Muscle layer of duodenum (tissue), 2 donors: ENCODE data around the gene SLC27A3.
"Not testable (repeated sequence)": the region's sequence is repeated elsewhere in the genome, so short reads cannot be mapped to it uniquely, and the experiment has no call there.

Experiments
- H3K27ac ChIP-seq: one replicate; pipeline ENCODE4 v1.7.0; 2013; ENCODE audit warnings: mild to moderate bottlenecking, low read length
- H3K27me3 ChIP-seq: one replicate; pipeline ENCODE4 v1.7.0; 2013; ENCODE audit warnings: low read depth, mild to moderate bottlenecking, control low read depth, low read length
- H3K36me3 ChIP-seq, 2 donors: one replicate each; pipeline ENCODE4 v1.7.0; 2013; ENCODE audit warnings: low read length in 2 of 2, control low read depth in 1 of 2, mild to moderate bottlenecking in 1 of 2; ENCODE audit not compliant: insufficient read depth in 2 of 2, control insufficient read depth in 1 of 2
- H3K4me1 ChIP-seq, 2 donors: one replicate each; pipeline ENCODE4 v1.7.0; 2013; ENCODE audit warnings: low read length in 2 of 2, mild to moderate bottlenecking in 2 of 2, control low read depth in 1 of 2, moderate library complexity in 1 of 2; ENCODE audit not compliant: insufficient read depth in 2 of 2, control insufficient read depth in 1 of 2
- H3K4me3 ChIP-seq, 2 donors: one replicate each; pipeline ENCODE4 v1.7.0; 2013; ENCODE audit warnings: low read length in 2 of 2, low read depth in 1 of 2, mild to moderate bottlenecking in 1 of 2
- H3K9me3 ChIP-seq, 2 donors: one replicate each; pipeline ENCODE4 v1.7.0; 2013; ENCODE audit warnings: low read length in 2 of 2, control low read depth in 1 of 2, mild to moderate bottlenecking in 1 of 2; ENCODE audit not compliant: control insufficient read depth in 1 of 2
- donor health status: healthy.

The SLC27A3 gene

DNA sequence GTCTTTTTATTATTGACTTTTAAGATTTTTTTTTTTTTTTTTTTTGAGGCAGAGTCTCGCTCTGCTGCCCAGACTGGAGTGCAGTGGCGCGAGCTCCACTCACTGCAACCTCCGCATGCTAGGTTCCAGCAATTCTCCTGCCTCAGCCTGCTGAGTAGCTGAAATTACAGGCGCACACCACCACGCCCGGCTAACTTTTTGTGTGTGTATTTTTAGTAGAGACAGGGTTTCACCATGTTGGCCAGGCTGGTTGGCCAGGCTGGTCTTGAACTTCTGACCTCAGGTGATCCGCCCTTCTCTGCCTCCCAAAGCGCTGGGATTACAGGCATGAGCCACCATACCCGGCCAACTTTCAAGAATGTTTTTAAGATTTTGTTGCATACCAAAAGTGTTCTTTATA, 8.5 kb upstream of the SLC27A3 start:
- not testable (repeated sequence) for H3K9me3 ChIP-seq, H3K27me3 ChIP-seq, H3K4me1 ChIP-seq, H3K4me3 ChIP-seq, H3K27ac ChIP-seq
- peaks cover 59 to 80% of the 10 kb centered on the region in 2 donors for H3K36me3 ChIP-seq

DNA sequence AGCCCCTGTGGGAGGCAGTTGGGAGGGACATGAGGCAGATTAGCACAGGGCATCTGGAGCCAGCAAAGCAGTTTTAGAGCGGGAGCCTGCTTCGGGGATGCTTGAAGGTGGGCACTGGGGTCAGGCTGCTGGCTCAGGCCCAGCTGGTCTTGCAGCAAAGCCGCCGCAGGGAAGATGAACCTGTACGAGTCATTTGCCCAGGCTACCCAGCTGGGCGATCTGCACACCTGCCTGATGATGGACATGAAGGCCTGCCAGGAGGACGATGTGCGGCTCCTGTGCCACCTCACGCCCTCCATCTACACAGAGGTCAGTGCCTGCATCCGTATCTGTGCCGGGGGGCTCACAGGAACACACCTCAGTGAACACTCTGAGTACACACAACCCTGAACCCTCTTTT, 7.7 kb upstream of the SLC27A3 start:
- H3K36me3 ChIP-seq = peaks cover 55 to 85% of the 10 kb centered on the region in 2 donors
- H3K27ac ChIP-seq = no peak overlapping the region
- H3K4me1 ChIP-seq = peaks cover 0 to 3% of the 10 kb centered on the region in 2 donors
- no peaks in the 10 kb centered on the region for H3K9me3 ChIP-seq
- no peaks in the 10 kb centered on the region for H3K27me3 ChIP-seq
- no peak overlapping the region for H3K4me3 ChIP-seq

DNA sequence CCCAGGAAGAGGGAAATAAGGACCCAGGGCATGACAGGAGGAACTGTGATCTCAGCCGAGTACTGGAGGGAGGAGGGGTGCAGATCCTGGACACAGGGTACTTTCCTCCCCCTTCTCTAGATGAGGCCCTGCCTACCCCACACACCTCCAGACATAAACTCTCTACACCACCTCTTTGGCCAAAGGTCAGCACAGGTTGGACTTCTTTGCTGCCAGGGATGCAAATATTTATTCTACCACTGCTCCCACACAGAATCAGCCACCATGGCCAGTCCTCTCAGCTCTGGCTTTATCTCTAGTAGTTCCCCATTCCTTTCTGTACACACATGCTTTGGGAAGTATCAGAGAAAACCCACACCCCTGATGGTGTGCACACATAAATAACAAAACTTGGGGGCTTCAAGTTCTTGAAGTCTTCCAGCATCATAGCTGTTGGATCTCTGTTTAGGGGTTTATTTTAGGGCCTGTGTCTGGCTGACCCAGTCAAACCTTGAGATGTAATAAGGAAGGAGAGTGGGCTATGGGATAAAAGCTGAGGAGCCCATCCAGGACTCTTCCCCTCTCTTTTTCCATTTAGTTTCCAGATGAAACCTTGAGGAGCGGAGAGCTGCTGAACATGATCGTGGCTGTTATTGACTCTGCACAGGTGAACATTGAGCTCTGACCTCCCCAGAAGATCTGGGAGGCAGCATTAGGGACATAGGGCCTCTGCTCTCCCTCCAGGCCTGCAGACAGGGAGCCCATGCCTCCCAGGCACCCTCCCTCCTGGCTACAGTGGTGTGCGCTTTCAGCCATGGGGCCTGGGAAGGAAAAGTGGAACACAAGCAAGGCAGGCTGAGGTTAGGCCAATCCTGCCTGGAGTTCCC, 6.7 kb upstream of the SLC27A3 start:
- no peak overlapping the region for H3K4me3 ChIP-seq
- no peak overlapping the region for H3K27ac ChIP-seq
- H3K27me3 ChIP-seq = no peaks in the 10 kb centered on the region
- H3K9me3 ChIP-seq = no peaks in the 10 kb centered on the region
- peaks cover 0 to 8% of the 10 kb centered on the region in 2 donors for H3K4me1 ChIP-seq
- H3K36me3 ChIP-seq = peaks cover 53 to 83% of the 10 kb centered on the region in 2 donors

DNA sequence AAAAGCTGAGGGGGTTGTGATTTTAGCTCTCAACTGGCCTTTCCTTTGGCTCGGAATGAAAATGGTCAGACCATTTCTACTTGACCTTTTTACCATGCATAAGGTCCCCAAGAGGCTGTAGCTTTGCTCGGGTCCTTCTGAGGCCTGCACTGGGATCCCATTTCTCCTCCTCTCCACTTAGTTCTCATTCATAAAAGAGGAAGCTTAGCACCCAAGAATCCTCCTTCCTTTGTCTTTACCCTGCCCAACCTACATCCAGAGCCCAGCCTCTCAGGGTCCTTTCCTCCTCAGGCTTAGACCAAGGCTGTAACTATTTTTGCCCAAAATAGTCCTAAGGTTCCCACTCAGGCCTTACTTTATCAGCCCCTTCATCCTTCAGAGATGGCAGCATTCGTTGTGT, 6.0 kb upstream of the SLC27A3 start:
- Histone ChIP-seq H3K4me3 (no peak overlapping the region), H3K9me3 (no peaks in the 10 kb centered on the region), H3K27ac (no peak overlapping the region), H3K4me1 (peaks cover under 1 to 11% of the 10 kb centered on the region in 2 donors), H3K36me3 (peaks cover 50 to 76% of the 10 kb centered on the region in 2 donors), H3K27me3 (no peaks in the 10 kb centered on the region)

DNA sequence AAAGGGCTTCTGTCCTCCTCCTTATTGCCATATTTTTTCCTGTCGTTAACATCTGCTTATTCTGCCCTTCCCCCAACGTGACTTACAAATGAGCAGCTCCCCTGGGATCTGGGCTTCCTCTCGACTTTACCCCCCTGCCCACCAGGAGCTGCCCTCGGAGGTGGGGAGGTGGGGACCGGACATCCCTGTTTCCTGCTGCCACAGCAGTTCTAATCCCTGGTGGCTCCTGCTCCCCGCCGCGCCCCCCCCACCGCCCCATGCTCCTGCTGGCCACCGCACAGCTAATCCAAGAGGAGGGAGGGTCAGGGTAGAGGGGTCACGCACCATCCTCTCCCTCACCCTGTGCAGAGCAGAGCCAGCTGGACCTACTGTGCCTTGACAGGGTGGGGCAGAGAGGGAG, 4.4 kb upstream of the SLC27A3 start:
- Histone ChIP-seq H3K4me1 (peaks cover 7 to 19% of the 10 kb centered on the region in 2 donors), H3K27ac (no peak overlapping the region), H3K36me3 (peaks cover 41 to 65% of the 10 kb centered on the region in 2 donors), H3K4me3 (no peak overlapping the region), H3K27me3 (no peaks in the 10 kb centered on the region), H3K9me3 (no peaks in the 10 kb centered on the region)

DNA sequence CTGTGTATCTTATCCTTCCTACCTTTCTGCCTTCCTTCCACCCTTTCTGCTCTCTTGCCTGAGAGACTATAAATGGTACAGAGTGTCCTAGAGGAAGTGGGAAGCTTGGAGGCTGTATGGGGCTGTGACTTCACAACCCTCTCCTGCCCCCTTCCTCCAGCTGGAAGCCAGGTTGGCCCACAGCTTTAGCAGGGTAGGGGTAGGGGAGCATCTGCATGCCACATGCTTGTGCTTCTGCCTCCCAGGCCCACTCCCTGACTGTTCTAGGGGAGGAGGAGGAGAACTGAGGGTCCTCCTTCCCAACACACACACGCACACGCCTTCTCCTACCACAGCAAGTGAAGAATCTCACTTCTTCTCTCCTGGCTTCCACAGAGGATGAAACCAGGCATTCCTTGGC, 3.9 kb upstream of the SLC27A3 start:
- Histone ChIP-seq H3K4me1 (peaks cover 8 to 22% of the 10 kb centered on the region in 2 donors), H3K9me3 (no peaks in the 10 kb centered on the region), H3K36me3 (peaks cover 41 to 65% of the 10 kb centered on the region in 2 donors), H3K4me3 (no peak overlapping the region), H3K27me3 (no peaks in the 10 kb centered on the region), H3K27ac (no peak overlapping the region)

DNA sequence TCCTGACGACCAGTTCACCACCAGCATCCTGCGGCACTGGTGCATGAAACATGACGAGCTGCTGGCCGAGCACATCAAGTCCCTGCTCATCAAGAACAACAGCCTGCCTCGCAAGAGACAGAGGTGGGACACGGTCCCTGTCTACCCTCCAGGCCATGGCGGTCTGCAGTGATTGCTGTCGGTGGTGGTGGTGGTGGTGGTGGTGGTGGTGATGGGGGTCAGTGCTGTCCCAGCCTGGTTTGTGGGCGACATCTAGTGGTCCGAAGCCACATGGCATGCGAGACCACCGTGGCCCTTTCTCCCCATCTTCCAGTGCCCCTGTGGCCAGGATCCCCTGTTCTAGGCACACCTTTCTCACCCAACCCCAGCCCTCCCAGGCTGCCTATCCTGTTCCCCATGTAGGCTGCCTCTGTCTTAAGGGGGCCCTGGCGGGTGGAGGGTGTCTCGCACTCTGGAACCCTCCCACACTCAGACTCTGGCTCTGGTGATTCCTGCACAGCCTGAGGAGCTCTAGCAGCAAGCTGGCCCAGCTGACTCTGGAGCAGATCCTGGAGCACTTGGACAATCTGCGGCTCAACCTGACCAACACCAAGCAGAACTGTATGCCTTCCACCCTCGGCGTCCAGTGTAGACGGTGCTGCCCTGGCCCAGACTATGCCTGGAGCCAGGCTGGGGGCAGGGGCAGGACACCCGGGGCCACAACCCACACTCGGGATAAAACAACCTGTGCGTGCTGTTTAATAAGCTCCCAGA, 3.2 kb upstream of the SLC27A3 start:
- Histone ChIP-seq H3K4me3 (no peak overlapping the region), H3K27me3 (no peaks in the 10 kb centered on the region), H3K9me3 (no peaks in the 10 kb centered on the region), H3K36me3 (peaks cover 41 to 62% of the 10 kb centered on the region in 2 donors), H3K27ac (no peak overlapping the region), H3K4me1 (peaks cover 16 to 30% of the 10 kb centered on the region in 2 donors)

DNA sequence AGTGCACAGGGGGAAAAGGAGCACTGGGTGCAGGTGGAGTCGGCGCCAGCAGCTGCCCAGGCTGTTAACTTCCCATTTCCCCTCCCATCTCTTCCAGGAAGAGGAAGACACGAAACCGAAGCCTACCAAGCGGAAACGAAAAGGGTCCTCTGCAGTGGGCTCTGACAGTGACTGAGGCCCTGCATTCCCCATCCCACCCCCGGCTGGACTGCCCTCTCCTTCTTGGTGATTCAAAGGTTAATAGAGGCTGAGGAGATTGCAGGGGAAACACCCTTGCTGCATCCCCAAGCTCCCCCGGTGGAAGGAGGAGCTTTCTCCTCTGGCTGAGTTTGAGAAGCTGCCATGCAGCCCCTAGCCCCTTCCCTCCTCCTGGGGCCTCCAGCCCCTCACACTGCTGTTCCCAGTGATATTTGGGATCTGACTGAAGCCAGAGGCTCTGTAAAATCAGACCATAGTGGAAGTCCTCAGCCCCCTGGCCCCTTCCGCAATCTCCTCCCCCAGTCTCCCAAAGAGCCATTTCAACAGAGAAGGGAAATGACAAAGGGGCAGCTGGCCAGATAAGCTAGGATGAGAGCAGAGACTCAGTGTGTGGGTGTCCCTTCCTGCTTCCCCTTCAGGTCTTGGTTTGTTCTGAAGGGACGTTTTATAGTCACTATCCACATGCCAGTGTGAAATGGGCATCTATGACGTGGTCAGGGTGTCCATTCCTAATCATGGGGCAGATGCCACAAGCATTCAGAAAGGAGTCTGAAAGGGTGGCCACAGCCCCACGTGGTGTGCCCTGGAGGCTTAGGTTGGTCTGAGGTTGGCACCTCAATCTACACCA, 1.9 kb upstream of the SLC27A3 start:
- Histone ChIP-seq H3K4me1 (peaks cover 16 to 43% of the 10 kb centered on the region in 2 donors), H3K27me3 (no peaks in the 10 kb centered on the region), H3K27ac (peak overlapping the region; percentile 11), H3K9me3 (no peaks in the 10 kb centered on the region), H3K4me3 (no peak overlapping the region), H3K36me3 (peaks cover 29 to 50% of the 10 kb centered on the region in 2 donors)

DNA sequence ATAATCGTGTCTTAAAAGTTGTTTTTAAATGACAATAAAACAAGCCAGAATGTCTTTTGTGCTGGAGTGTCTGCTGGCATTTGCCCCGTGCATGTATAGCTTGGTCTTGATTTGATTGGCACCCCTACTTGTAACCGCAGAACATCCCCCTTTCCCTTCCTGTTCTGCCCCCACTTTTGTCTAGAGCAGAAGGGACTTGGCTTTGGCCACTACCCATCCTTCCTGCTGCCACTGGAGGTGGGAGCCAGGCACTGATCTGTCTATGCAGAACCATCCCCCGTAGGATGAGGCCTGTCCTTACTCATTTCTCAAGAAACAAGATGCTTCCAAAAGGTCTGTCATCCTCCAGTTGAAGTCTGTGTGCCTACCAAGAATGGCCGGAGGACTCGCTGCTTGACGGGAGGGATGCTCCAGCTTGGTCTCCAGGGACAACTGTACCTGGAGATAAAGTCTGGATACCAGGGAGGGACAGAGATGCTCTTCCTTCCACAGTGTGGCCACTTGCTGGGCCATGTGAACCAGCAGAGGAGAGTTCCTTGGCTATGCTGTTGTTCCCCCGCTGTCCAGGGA, 1.1 kb upstream of the SLC27A3 start:
- H3K4me3 ChIP-seq = peak overlapping the region in 1 of 2 donors; percentile 83
- no peak overlapping the region for H3K27ac ChIP-seq
- no peaks in the 10 kb centered on the region for H3K9me3 ChIP-seq
- peaks cover 16 to 44% of the 10 kb centered on the region in 2 donors for H3K4me1 ChIP-seq
- no peaks in the 10 kb centered on the region for H3K27me3 ChIP-seq
- peaks cover 27 to 42% of the 10 kb centered on the region in 2 donors for H3K36me3 ChIP-seq

DNA sequence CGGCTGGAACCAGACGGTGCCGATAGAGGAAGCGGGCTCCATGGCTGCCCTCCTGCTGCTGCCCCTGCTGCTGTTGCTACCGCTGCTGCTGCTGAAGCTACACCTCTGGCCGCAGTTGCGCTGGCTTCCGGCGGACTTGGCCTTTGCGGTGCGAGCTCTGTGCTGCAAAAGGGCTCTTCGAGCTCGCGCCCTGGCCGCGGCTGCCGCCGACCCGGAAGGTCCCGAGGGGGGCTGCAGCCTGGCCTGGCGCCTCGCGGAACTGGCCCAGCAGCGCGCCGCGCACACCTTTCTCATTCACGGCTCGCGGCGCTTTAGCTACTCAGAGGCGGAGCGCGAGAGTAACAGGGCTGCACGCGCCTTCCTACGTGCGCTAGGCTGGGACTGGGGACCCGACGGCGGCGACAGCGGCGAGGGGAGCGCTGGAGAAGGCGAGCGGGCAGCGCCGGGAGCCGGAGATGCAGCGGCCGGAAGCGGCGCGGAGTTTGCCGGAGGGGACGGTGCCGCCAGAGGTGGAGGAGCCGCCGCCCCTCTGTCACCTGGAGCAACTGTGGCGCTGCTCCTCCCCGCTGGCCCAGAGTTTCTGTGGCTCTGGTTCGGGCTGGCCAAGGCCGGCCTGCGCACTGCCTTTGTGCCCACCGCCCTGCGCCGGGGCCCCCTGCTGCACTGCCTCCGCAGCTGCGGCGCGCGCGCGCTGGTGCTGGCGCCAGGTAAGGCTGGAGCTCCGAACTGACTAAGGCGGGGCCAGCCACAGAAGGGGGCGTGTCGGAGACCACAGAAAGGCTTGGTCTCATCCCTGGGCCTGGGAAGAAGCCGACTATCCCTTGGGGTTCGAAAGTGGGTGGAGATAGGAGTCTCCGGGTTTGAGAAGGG, 486 bp downstream of the SLC27A3 start:
- H3K27me3 ChIP-seq = no peaks in the 10 kb centered on the region
- peaks cover 16 to 55% of the 10 kb centered on the region in 2 donors for H3K4me1 ChIP-seq
- H3K27ac ChIP-seq = peak overlapping the region; percentile 56
- H3K4me3 ChIP-seq = peak overlapping the region; percentile 68 to 83
- H3K36me3 ChIP-seq = peaks cover 20 to 27% of the 10 kb centered on the region in 2 donors
- H3K9me3 ChIP-seq = no peaks in the 10 kb centered on the region
